Upper lobe of left lung (tissue), 4 donors: ENCODE results near the gene PCNX2.

Experiments
- CTCF ChIP-seq, 6 experiments: fragments of 450-650 bp in 4 of 6; fragments of 200-600 bp in 2 of 6; sonication (generic) in 2 of 6; IDR thresholded peaks; one replicate each; pipeline ENCODE4 v1.5.1; 2016 to 2019; ENCODE audit warnings: antibody characterized with exemption in 6 of 6
- EP300 ChIP-seq, 4 donors: sonication (generic); formaldehyde crosslinking; IDR thresholded peaks; one replicate each; pipeline ENCODE4 v1.5.1; 2017; ENCODE audit warnings: antibody characterized with exemption in 4 of 4, control low read depth in 2 of 4
- POLR2A ChIP-seq, 4 donors: fragments of 450-650 bp; IDR thresholded peaks; one replicate each; pipeline ENCODE4 v1.5.1; 2016 to 2017; ENCODE audit warnings: antibody characterized with exemption in 4 of 4, mild to moderate bottlenecking in 2 of 4
- POLR2AphosphoS5 ChIP-seq, 2 donors: sonication (generic); formaldehyde crosslinking; IDR thresholded peaks; one replicate each; pipeline ENCODE4 v1.5.1; 2017; ENCODE audit warnings: antibody characterized with exemption in 2 of 2

GRCh38 chr1:233316473-233316872, 20.9 kb upstream of the PCNX2 start:
- no peak for TF ChIP-seq CTCF (IDR thresholded peaks at IDR 0.05)
- no peak for TF ChIP-seq EP300 (IDR thresholded peaks at IDR 0.05)
- no peak for TF ChIP-seq POLR2AphosphoS5 (IDR thresholded peaks at IDR 0.05)
- TF ChIP-seq POLR2A (IDR thresholded peaks at IDR 0.05) = no peak
